NCI-H345 treated with DMSO at 0.1 percent for 48 hours (cell line): ENCODE results near the gene F12.

ENCODE experiments used
- DNase-seq: peaks from one replicate; lab custom pipeline; 2025; ENCODE audit not compliant: unreplicated experiment; lab: John Stamatoyannopoulos, UW

F12 gene

DNA sequence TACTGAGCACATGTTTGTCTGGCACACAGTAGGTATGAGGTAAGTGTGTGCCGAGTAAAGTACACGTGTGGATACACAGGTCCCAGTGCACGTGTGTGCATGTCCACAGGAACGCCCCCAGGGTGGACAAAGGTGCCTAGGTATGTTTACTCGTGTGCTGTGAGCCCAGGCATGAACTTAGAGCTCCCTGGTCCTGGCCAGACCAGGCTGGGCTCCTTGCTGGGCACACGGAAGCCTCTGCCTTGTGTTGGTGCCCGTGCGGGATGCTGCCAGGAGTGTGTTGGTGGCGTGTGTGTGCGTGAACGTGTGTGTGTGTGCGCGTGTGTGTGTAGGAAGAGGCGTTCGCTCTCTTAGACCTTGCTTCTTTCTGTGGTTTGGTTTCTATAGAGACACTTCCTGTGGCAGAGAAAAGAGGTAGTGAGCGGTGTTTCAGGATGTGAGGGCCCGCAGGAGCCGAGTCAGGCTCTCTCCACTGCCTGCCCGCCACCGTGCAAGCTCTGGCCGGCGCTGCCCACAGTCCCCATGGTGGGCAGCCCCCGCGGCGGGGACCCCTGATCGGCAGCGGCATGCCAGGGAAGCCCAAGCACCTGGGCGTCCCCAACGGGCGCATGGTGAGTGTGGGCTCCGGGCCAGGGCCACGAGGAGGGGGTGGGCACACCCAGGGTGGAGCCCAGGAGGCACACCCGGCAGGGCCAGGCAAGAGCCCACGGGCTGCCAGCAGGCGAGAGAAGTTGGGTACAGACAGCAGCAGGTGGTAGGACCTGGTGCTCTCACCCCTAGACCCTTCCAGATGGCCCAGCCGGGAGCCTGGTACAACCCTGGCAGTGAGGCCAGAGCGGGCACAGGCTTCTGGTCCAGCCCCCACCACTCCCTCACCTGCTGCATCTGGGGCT lies 51.7 kb downstream of the F12 start, which contains the start of gene RGS14:
Gene RGS14, plus strand, starts transcription at position 466 of the 893 bp plus-strand sequence. Its CDS starts 101 bp downstream, at position 567.
- peak; percentile 16 for DNase-seq

DNA sequence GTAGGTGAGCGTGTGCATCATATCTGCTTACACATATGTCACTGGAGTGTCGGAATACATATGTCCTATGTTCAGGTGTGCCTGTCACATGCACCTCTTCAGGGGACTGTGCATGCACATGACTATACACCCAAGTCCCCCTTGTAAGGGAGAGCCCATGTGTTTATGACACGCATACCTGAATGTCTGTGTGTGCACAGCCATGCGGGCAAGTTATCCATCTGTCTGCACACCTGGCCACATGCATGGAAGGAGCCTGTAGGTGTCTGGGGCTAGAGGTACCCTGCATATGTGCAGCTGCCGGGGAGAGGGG lies 52.3 kb downstream of the F12 start:
- DNase-seq = no peak

DNA sequence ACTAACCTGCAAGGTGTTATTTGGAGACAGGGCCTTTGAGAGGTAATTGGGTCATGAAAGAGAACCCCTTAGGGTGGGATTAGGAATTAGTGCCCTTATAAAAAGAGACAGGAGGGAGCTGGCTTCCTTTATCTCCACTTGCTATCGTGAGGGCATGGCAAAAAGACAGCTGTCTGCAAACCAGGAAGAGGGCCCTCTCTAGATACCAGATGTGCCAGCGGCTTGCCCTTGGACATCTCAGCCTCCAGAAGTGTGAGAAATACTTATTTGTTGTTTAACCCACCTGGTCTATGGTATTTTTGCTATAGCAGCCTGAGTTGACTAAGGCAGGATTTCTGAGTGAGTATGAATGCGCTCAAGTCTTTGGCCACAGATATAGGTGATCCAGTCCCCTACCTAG lies 52.6 kb downstream of the F12 start:
- no peak for DNase-seq

DNA sequence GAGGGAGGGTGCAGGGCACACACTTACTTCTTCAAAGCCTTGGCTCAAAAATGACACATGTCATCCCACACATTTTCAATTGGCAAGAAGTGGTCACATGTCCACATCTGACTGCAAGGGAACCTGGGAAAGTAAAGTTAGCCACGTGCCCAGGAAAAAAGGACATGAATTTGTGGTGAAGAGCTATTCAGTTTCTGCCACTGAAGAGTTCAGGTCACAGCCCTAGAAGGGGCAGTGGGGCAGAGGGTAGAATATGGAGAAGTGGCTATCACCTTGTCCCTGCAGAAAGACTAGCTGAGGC lies 53.5 kb downstream of the F12 start:
- no peak for DNase-seq

DNA sequence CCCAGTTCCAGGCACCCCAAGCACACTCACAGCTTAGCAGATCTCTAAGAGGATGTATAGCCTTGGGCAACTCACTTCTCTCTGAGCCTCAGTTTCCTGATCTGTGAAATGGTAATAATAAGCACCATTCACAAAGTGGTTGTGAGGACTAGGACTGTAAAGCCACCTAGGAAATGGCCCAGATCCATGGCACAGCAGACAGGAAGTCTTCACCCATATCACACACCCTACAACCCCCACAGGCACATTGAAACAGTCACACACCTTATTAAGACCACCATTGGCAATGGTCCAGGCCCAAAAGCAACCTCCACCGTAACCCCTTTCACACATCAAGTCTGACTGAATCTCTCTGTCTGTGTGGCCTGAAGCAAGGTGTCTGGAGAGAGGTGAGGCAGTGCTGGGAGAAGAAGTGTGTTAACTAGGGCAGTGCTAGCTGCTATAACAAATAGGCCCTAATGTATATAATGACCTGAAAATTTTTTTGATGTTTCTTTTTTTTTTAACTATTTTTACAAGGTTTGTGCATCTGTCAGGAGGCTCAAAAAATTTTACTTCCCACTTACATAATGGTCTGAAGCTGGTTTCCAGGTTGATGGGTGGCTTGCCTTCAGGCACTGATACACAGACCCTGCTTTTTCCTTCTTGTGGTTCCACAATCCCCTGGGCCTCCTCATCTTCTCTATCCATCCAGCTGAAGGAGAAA lies 54.0 kb downstream of the F12 start:
- no peak for DNase-seq

DNA sequence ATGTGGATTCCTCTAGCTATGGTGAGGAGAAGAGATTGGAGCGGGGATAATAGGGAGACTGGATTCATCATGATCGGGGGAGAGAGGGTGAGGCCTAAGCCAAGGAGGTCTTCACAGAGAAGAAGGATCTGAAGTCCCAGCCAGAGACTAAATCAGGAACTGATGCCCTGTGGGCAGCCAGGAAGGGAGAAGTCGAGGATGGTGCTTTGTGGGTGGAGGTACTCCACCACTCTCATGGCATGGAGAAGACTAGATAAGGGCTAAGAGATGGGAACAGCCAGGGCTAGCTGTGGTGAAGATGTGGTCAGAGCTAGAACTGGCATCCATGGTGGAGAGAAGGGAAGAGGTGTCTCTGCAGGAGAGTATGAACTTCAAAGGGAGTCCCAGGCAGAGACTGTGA lies 54.7 kb downstream of the F12 start:
- DNase-seq = no peak

DNA sequence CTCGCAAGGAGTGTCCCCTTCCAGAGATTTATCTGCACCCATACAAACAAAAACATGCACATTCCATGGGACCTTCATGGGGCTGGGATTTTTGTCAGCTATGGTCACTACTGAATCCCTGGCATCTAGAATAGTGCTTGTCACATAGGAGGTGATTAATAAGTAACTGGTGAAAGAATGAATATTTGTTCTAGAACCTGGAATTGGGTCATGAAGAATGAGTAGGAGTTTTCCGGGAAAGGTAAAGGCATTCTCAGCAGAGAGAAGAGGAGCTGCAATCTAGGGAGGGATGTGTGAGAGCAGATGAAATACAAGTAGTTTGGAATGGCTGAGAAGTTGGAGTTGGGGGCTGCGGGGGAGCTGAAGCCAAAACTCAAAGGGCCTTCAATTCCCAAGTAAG lies 55.1 kb downstream of the F12 start:
- no peak for DNase-seq

DNA sequence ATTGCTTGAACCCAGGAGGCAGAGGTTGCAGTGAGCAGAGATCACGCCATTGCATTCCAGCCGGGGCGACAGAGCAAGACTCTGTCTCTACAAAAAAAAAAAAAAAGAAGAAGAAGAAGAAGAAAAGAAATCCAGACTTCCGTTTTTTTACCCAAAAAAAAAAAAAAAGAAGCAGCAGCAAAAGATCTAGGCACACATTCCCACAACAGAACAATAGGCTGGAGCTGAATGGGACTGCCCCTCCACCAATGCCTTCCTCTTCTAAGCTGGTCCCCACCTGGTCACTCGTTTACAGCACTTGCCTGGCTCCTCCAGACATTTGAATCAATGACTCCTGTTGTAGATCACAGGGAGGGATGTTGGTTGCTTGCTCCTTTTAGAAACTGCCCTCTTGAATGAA lies 56.3 kb downstream of the F12 start:
- DNase-seq = no peak
